GM21390 (cell line): ENCODE measurements around the gene EIF3D.

Experiments
- ATAC-seq: cut with Tn5 transposase; IDR thresholded peaks from one replicate; pipeline ENCODE4 v1.9.1; 2021; ENCODE audit not compliant: unreplicated experiment

EIF3D gene

DNA sequence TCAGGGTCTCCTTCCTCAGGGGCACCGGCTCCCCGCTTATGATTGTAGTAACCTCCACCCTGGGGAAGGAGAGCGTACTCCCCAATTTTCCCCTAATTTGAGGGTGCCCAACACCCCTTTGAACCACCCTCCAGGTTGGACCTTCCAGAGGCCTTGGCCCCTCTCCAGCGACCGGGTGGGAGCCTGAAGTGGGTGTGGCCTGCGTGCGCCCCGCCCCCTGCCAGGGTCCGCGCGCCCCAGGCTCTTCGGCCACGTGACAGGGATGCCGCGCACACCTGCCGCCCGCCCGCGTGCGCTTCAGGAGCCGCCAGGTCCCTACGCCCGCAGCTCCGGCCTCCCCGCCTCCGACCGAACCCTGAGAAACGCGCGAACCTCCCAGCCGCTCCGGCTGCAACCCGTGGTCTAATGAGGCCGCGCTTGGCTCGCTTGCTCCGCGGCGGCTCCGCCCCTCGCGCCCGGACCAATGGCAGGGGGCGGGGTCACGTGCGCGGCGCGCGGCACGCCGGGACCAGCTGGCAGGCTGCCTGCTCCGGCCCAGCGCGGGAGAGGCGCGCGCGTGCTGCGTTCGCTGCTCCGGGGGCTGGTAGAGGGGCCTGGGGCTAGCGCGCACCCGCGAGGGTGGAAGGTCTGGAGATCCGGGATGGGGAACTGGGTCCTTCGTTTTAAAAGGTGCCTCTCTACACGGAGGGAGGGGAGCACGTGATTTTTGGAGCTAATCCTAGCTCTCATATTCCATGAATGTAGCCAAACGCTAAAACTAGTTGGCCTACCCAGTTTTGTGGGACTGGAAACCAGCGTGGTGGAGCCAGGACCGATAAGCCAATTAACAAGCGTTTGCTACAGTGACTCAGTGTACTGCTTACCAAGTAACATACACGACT is 22.1 kb downstream of the EIF3D start, which contains the start of gene FOXRED2:
FOXRED2 (minus strand) TSS at position 404 of the 881 bp plus-strand sequence. CDS start 618 bp downstream, outside the sequence.
- ATAC-seq = peak; percentile 59

DNA sequence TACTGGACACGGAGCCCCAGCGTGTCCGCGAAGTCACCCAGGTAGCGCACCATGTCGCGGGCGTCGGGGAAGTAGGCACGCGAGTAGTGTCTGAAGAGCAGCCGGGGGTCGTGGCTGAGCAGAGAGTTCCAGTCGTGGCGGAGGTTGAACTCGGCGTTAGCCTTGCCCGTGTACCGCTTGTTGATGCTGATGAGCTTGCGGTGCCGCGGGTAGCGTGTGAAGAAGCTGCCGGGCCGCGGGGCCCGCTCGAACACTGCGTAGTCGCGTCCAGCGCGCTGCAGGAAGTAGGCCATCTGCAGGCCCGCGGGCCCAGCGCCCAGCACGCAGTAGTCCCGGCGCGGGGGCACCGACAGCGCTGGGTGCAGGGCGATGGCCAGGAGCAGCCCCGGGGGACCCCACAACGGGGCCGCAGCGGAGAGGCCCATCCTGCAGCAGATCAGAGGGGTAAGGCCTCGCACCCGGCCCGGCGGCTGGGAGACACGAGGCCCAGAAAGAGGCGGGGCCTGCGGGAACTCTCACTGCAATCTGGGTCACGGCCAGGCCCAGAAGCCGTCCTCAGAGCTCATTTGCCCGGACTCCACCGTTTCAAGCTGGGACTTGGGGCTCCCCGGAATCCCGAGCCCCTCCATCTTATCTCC is 22.8 kb downstream of the EIF3D start:
- no peak for ATAC-seq

DNA sequence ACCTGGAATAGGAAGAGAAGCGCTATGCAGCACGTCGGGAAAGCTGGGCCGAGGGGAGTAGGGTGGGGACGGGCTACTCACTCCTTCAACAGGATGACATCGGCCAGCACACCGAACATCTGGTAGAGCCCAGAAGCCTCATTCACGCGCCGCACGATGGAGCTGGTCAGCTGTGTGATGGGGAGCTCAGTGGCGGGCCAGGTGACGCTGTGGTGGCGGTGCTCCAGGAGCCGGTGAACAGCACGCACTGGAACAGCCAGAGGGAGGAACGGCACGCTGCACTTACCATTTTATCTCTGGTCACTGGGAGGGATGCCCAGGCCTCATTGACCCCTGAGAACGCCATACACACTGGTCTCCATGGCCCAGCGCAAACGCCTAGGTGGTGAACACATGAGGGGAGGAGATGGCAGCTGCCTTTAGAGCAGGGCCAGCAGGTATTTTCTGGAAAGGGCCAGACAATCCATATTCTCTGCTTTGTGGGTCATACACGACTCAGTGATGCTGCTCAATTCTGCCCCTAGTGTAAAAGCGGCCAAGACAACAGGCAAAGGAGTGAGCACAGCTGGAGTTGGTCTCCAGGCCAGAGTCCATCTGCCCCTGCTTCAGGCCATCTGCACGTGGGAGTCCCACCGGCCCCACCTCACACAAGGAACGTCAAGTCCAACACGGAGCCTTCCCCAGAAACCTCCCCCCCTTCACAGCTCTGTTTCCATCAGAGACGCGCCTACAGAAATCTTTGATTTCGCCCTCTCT is 30.9 kb downstream of the EIF3D start:
- no peak for ATAC-seq

DNA sequence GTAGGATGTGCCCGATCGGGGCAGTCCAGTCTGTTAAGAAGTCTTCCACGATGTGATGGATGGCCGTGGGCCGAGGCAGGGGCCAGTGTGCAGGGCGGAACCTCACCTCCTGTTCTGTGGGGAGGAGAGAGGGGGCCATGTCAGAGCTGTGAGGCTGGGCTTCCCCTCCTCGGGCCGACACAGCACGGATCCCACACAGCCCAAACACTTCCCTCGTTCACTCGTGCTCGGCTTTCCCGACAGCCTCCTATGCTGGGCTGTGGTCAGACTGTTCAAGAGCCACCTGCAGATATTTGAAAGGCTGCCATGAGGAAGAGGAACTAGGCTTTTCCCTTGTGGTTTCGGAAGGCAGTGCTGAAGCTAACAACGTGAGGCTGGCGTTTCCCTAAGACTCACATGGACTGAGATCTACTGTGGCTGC is 35.3 kb downstream of the EIF3D start:
- peak; percentile 63 for ATAC-seq

DNA sequence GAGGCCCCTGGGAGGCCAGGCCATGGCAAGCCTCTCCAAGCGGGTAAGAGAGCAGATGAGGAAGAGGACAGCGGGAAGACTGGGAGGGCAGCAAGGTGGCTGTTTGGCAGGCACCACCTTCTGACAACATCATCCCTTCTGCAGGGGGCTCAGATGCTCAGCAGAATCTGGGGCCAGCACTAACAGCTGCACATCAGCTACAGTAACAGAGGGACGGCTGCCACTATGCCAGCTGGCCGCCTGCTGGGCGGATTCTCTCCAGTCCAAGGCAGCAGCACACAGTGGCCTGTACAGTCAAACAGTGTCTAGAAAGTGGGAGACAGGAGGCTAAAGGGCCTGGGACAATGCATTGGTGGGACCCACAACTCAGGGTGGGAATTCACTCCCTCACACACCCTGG is 36.9 kb downstream of the EIF3D start:
- ATAC-seq = no peak

DNA sequence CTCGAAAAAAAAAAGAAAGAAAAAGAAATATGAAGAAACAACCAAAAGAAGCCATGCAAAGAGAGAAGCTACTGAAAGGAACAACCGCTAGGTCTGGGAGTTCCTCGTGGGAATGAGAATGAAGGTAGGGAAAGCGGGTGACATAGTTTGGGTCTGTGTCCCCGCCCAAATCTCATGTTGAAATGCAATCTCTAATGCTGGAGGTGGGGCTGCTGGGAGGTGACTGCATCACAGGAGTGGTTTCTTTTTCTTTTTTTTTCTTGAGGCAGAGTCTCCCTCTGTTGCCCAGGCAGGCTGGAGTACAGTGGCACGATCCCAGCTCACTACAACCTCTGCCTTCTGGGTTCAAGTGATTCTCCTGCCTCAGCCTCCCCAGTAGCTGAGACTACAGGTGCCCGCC is 37.8 kb downstream of the EIF3D start:
- no peak for ATAC-seq

DNA sequence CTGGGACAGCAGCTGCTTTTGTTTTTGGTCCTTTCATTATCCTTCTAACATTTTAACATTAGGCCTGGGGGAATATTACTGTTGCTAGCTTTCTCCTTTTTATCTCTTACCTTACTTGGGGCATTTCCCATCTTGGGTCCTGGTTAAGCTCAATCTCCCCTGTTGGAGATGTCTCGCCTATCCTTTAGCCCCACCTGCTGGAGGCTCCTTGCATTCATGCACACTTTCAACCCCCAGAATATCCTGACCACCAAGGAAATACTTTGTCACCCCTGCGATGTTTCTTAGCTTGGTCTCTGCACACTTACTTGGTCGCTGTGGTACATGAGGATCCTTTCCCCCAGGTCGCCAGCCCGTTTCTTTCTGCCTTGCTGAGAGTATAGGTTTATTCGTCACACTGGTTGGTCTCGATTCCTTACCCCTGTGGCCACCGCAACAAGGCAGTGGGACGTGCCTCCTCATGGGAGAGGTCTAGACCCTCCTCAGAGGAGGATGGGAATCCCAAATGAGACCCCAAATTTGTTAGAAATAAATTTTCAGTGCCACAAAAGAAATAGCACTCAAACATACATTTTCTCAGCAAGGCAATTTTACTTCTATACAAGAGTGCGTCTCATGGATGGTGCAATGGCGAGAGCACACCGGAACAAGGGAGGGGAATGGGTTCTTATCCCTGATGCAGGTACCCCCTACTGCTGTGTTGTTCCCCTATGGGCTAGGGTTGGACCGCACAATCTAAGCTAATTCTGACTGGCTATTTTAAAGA is 42.2 kb downstream of the EIF3D start:
- ATAC-seq = no peak

DNA sequence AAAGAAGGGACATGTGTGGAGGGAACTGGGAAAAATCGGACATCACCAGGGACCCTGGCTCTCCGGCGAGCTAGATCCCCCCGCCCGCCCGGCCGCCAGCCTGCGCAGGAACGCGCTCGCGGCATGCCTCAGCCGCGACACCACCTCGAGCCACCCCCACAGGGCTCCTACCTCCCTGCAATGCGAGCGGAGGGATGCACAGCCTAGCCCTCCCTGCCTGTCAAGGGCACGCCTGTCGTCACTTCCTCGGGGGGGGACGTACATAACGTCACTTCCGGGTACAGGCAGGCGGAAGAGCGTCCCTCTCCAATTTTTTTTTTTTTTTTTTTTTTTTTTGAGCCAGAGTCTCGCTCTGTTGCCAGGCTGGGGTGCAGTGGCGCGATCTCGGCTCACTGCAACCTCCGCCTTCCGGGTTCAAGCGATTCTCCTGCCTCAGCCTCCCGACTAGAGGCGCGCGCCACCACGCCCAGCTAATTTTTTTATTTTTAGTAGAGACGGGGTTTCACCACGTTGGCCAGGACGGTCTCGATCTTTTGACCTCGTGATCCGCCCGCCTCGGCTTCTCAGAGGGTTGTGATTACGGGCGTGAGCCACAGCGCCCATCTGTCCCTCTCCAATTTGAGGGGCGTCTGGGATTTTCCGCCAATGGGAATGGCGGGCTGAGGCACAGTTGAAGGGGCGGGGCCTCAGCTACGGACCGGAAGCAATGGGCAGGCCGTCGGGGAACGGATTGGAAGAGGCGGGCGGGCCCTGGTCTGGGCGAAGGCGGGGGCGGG is 47.4 kb downstream of the EIF3D start, which contains the start of gene TXN2:
TXN2 (minus strand) TSS at position 248 of the 776 bp plus-strand sequence. CDS start 803 bp downstream, outside the sequence.
- ATAC-seq = peak; percentile 82

DNA sequence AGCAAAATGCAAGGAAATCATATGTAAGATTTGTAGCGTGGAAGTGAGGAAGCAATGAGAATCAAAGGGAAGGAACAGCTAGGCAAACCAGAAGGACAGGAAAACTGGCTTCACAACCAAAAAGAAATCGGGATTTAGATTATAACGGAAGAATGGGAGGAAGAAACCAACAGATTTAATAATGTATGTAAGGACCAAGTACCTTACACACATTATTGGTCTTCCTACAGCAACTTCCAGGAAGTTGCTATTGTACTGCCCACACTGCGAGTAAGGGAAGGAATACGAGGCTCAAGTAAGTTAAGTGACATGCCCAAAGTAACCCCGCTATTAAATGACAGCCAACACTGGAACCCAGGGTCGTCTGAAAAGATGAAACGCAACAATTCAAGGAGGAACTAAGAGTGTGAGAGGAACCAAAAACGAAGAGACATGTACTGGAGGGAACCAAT is 48.0 kb downstream of the EIF3D start:
- ATAC-seq = peak; percentile 37

DNA sequence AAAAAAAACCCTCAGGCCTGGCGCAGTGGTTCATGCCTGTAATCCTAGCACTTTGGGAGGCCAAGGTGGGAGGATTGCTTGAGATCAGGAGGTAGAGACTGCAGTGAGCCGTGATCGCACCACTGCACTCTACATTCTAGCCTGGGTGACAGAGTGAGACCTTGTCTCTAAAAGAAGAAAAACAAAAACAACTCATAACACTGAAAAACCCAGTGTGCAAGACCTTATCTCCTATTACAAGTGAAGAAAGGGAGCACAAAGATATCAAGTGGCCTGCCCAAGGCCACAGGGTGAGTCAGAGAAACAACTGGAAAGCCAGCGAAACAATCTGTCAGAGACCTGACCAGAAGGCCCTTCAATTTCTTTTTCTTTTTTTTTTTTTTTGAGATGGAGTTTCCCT is 50.0 kb downstream of the EIF3D start:
- ATAC-seq = no peak

DNA sequence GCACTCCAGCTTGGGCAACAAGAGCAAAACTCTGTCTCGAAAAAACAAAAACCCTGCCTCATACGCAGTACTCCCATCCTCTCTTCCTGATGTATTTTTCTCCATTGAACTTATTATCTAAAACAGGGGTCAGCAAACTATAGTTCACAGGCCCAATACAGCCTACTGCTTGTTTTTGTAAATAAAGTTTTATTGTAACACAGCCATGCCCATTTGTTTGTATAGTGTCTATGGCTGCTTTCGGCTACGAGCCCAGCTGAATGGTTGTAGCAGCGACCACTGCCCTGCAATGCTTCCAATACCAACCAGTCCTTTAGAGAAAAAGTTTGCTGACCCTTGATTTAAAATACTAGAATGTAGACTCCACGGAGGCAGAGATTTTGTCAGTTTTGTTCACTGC is 53.6 kb downstream of the EIF3D start:
- ATAC-seq = no peak

DNA sequence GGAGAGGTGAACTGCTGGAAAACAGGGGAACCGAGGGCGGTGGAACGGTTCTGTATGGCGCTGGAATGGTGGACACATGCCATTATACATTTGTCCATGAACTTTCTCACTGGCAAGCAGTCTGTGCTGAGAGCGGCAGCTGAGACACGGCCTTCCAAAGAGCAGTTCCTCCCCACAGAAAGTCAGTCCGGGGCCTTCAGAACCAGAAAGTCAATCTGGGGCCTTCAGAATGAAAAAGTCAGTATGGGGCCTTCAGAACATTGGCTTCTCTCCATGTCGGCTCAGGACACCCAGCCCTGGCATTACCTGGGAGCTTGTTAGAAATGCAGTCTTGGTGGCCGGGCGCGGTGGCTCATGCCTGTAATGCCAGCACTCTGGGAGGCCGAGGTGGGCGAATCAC is 56.3 kb downstream of the EIF3D start:
- ATAC-seq = no peak

DNA sequence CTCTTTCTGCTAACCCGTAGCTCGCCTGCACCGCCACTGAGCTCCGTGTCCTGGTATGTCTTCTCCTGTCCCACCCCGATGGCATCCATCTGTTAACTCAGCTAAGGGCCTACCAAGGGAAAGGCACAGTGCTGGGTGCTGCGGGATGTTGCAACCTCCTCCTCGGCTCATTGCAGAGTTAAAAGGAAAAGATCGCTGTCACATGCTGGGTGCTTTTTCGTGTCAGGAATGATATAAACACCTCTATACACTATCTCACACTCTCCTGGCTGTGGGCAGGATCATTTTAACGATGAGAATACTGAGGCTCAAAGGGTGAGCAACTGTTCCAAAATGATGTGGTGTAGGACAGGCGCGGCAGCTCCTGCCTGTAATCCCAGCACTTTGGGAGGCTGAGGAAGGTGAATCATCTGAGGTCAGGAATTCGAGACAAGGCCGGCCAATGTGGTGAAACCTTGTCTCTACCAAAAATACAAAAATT is 57.6 kb downstream of the EIF3D start:
- ATAC-seq = no peak

DNA sequence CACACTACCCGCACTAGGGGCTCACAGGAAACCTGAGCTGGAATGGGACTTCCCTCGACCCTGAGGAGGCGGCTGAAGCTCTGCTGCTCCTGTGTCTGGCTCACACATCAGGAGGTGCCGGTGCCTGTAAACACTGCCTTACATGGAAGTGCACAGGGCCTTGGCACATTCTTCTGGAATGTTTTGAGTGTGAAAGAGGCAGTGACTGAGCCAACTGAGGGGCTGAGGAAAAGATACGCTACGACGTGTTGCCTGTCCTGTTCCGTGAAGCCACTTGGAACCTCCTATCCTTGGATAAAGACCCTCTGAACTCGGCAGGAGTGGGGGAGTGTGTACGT is 58.0 kb downstream of the EIF3D start:
- ATAC-seq = no peak

DNA sequence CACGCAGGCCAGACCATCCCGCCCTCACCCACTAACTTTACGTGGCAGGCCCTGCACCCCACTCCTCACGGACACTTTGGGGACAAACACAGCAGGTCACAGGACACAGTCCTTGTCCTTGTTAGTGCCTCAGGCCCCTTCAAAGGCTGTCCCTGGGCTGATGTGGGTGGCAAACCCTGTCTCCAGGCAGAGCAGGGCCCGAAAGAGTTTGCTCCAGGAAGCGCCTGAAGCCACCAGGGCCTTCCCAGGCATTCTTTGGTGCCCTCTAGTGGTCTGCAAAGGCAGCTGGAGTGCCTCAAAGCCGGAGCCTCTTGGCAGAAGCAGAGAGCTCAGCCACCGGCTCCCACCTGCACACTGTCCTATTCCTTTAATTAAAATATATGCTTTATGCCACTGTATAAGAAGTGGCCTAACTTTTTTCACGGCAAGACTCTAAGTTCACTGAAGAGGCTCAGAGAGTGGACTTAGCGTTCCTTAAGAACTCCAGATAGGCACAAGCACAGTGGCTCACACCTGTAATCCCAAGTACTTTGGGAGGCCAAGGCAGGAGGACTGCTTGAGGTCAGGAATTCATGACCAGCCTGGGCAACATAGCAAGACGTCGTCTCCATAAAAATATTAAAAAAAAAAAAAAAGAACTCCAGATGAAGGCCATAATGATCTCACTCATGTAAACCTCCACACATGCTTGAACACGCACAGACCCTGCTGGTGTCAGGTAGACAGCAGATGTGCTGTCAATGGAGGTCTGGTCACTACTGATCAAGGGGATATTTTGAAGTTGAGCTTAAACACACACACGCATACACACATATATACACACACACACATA is 58.6 kb downstream of the EIF3D start:
- ATAC-seq = no peak

DNA sequence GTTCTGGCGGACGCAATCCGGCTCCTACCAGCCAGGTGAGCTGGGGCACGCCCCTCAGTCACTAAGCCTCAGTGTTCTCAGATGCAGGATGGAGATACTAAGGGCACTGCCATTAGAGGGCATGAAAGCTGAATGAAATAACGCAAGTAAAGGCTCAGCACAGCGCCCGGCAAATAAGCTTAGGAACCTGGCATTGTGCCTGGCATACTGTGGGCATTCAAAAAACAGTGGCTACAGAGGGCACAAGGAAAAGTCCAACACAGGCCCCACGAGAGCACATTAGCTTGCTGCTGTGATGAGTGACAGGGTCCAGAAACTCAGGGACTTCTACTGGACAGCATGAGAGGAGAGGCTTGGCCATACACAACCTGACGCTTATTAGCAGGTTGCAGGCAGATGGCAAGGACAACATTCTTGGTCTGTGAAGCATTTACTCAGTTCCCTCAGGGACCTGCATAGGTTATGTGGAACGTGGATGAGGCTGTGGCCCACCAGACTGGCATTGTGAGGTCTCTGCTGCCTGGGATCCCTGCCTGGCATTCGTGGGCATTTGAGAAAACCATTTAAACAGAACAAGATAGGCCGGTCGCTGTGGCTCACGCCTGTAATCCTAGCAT is 59.8 kb downstream of the EIF3D start:
- no peak for ATAC-seq

DNA sequence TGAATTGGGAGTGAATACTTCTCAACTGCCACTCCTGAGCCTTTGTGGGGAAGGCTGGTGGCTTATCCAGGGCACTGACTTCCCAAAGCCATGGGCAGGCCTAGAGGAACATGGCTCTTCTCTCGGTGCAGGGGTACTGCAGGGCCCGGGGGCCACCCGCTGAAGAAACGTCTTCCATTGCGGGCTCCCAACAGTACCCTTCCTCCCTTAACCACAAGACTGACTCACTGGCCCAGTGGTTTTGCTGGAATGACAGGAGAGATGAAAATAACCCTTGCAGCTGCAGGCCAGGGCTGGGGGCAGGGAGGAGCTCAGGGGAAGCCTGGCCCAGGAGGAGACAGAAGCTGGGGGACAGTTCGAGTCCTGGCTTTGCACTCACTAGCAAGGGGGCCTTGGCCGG is 61.0 kb downstream of the EIF3D start:
- no peak for ATAC-seq

DNA sequence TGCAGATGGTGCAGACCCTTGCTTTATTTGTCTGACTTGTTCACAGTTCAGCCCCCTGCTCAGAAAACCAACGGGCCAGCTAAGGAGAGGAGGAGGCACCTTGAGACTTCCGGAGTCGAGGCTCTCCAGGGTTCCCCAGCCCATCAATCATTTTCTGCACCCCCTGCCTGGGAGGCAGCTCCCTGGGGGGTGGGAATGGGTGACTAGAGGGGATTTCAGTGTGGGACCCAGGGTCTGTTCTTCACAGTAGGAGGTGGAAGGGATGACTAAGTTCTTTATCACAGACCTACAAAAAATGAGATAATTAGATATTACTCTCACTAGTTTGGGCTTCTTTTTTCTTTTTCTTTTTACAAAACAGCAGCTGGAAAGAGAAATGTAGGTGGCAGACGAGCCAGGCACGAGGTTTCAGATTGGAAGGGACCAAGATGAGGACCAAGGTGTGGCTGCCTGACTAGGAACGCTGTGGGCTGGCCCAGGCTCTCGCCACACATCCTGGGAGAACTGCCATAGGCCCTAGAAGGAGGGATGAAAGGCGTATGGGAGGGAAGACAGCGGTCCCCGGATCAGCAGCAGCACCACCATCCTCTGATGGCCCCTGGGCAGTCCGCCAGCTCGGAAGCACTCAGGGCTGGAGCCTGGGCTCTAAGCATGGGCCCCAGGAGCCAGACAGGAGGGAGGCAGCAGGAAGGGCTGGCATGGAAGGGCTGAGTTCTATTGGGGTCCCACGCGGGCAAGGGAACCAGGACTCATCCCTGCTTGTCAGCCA is 61.7 kb downstream of the EIF3D start:
- no peak for ATAC-seq
